NCI-H524 (cell line): ENCODE results near the gene FRRS1L.

Experiments used
- DNase-seq, 2 experiments: peaks; one replicate each; lab custom pipeline; 2025; lab: John Stamatoyannopoulos, UW

FRRS1L gene, protein sequence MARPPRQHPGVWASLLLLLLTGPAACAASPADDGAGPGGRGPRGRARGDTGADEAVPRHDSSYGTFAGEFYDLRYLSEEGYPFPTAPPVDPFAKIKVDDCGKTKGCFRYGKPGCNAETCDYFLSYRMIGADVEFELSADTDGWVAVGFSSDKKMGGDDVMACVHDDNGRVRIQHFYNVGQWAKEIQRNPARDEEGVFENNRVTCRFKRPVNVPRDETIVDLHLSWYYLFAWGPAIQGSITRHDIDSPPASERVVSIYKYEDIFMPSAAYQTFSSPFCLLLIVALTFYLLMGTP

DNA sequence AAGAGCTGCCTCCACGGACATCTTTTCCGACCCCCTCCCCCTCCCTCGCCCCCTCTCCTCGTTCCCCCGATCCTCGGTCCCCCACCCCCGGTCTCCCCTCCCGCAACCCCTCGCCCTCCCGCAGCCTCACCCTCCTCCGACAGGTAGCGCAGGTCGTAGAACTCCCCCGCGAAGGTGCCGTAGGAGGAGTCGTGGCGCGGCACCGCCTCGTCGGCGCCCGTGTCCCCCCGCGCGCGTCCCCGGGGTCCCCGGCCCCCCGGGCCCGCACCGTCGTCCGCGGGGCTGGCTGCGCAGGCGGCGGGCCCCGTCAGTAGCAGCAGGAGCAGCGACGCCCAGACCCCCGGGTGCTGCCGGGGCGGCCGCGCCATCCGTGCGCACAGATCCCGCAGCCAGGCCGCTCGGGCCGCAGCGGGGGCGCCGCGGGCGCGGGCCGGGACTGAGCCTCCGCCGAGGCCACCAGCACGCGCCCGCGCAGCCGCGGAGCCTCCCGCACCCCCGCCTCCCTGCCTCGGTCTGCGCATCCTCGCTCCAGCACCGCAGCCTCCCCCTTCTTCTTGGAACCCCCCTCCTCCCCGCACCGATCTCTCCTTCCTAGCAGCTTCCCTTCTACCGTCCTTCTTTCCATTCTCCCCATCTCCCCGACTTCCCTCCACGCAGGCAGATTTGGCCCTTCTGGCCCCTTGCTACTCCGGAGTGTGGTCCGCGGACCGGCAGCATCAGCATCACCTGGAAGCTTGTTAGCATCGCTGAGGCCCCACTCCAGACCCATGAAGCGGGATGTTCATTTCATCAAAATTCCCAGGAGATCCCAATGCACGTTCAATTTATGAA lies at the start of gene FRRS1L:
TSS of gene FRRS1L (minus strand) at position 479 of the 831 bp plus-strand sequence. CDS start at position 368, 111 bp downstream.
- DNase-seq, result peak in 1 of 2 experiments; percentile 30

DNA sequence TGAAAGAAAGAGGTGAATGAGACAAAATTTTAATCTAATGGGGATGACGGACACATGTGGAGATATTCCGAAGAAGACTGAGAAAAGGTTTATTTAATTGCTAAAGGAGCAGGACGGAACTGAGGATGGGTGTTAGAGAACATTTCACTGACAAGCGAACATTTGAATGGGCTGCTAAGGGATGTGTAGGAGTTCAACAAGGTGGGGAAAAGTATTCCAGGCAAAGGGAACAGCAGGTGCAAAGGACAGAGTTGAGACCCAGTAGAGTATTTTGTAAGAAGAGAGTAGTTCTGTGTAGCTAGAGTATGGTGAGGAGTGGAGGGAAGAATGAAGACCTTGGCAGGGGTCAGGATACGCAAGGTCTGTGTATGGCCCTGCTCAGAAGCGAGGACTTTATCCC lies 47.4 kb upstream of the FRRS1L start:
- DNase-seq, result no peak

DNA sequence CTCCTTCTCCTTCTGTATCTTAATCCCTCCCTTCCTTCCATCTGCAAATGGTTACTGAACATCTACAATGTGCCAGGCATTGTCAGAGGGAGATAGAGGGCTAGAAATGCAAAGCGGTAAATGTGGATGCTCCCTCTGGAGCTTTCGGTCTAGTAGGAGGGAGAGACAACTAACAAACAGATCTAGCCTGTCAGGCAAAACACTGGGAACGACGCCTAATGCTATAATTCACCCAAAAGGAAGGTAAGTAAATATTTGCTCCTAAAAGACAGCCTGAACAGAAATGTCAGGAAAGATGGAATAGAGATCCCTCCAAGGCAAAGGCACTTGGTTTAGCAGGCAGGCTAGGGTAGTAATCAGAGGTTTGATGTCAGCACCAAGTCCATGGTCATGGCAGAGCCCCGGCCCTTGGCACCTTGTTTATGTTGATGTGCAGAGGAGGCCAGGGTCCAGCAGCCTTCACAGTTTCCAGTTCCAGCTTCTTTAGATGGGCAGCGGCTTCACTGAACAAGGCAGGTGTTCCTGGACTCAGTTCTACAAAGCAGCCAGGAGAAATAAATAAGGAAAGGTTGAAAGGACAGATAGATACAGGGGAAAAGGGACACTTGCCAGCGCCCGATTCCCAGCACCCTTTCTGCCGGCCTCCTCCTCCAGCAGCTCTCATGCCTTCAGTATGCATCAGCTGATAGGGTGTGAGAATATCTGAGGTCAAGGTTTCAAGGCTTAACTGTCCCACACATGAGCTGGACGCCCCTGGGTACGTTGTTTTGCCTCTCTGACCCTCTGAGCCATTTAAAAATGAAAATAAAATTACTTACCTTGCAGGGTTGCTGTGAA lies 46.5 kb upstream of the FRRS1L start:
- DNase-seq, result no peak

DNA sequence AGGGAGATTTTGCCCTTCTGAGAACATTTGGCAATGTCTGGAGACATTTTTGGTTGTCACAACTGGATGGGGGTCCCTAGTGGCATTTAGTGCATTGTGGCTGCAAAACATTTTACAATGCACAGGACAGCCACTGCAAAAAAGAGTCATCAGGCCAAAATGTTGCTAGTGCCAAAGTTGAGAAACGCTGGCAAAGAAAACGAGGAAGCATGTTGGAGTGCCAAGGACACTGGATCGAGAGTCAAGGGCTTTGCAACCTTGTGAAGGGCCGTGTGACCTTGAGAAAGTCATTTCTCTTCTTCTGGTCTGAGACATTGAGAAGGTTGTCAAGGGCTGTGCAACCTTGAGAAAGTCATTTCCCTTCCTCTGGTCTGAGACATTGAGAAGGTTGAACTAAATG lies 45.7 kb upstream of the FRRS1L start:
- no peak for DNase-seq

DNA sequence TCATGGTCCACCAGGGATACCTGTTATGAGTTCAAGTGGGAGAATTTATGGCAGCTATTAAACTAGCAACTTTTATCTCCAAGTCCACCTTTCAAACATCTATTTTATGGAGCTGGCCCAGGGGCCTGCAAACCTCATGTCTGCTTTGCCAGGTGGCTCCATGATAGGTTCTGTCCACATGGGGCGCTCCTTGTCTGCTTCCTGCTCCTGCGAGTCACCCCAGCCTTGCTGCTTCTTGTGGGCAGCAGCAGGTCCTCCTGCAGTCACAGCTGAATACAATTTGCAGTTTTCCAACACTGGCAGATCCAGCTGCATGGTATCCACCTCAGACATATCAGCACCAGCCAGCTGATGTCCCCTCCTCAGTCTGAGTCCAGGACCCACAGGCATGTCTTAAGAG lies 39.6 kb upstream of the FRRS1L start:
- DNase-seq, result no peak

DNA sequence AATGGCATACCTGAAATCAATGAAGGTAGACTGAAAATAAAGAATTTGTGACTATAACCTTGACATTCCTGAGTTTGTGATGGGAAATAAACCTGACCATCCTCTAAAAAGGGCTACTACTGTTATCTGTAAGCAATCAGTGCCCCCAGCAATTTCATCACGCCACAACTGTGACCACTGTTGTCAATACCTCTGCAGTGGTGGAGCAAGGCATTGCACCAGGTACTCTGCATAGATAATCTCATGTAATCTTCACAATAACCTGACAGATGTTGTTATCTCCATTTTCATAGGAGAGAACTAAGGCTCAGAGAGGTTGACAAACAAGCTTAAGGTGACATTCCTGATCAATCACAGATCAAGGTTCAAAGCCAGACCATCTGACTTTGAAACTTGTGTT lies 38.5 kb upstream of the FRRS1L start:
- peak in 1 of 2 experiments; percentile 69 for DNase-seq

DNA sequence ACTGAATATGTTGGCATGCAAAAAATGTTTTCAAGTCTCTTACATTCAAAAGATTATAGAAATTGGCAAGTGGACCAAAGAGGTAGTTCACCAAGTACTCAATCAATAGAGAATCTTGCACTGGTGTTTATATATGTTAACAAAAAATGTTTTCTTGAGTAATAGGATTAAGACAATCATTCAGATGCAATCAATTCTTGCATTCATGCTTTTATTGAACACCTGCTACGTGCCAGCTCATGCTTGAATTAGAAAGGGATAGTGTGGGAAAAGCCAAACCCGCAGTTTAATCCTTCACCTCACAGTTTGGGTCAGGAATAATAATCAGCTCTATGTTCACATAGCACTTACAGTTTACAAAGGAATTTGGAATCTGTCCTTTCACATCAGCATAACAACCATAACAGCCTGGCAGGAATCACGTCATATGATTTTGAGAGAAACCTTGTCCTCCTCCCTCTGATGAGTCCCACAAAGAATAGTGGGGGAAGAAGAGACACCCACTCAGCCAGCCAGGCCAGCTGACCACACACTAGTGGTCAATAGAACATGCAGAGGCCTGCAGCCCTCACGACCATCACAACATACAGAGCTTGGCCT lies 36.8 kb upstream of the FRRS1L start:
- DNase-seq, result no peak

DNA sequence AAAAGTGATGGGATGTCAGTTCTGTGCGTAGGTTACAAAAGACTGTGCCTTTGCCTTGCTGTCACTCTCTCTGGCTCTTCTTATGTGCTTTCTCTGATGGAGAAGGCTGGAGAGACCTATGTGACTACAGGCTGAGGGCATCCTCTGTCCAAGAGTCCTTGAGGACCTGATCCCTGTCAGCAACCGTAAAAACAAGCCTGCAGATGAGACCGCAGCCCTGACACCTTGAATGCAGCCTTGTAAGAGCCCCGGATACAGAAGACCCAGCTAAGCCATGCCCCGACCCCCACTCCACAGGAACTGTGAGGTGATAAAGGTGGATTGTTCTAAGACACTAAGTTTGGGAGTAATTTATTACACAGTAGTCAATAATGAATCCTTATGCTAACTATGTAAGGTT lies 32.6 kb upstream of the FRRS1L start:
- DNase-seq, result no peak

DNA sequence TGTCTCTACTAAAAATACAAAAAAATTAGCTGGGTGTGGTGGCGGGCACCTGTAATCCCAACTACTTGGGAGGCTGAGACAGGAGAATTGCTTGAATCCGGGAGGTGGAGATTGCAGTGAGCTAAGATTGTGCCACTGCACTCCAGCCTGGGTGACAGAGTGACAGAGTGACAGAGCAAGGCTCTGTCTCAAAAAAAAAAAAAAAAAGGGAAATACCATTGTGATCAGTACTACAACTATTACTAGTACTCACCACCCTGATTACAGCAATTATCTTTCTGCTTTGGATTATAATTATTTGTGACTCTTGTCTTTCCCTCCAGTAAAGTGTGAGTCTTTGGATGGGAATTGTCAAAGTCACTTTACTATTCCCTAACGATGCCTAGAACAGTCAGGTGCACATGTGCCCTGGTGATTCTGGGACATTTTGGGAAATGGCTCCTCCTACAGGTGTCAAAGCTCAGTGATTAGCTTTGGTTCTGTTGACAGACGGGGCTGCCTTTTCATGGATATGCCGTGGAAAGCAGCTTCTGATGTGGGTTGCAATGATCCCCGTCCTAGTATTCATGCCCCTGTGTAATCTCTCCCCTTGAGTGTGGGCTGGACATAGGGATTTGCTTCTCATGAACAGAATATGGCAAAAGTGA lies 31.8 kb upstream of the FRRS1L start:
- DNase-seq, result peak in 1 of 2 experiments; percentile 21

DNA sequence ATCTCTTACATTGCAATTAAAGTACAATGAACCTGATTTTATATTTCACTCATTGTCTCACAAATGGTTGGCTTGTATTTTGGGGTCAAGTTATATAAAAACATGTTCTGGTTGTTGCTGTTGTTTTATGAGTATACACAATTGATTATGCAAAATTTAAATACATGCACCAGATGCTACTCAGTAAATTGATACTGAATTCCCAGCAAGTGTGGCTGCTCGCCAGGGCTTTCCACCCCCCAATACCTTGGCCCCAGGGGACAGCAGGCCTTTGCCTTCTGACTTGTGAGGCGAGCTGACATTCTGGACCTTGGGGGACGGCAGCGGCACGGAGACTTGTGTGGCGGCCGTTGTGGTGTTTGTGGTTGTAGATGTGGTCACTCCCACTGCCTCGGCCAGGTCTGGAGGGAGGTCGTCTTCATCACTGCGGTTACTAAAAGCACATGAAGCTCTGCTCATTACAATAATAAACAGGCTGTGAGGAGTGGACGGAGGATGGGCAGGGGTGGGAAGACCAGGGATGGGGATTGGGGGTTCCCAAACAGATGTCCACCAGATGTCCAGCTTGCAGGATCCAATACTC lies 27.0 kb upstream of the FRRS1L start:
- peak; percentile 88 to 95 for DNase-seq

DNA sequence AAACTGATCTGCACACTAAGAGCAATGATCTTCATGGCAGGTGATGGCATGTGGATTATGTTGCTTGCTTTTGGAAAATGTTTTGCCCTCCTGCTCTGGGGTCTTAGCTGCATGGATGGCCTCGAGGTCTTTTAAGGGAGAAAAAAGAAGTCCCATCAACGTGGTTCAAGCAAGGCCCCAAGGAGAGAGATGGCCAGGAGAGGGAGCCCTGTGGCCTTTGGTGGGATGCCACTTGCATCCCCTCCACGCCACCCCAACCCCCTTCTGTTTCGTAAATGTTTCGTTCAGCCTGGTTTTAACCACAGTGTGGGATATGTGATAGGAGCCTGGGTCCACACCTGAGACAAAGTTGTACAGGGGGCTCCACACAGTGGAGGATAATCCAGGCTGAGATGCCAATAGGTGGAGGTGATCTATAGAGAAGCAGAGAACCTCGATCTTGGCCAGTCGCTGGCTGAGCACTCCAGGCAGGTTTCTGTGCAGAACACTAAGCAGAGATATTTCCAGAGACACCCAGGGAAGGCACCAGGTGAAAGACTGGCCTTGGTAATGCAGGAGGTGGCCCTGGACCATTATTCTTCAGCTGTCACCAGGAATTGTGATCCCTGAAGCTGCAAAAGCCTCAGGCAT lies 25.8 kb upstream of the FRRS1L start:
- DNase-seq, result peak; percentile 75 to 92

DNA sequence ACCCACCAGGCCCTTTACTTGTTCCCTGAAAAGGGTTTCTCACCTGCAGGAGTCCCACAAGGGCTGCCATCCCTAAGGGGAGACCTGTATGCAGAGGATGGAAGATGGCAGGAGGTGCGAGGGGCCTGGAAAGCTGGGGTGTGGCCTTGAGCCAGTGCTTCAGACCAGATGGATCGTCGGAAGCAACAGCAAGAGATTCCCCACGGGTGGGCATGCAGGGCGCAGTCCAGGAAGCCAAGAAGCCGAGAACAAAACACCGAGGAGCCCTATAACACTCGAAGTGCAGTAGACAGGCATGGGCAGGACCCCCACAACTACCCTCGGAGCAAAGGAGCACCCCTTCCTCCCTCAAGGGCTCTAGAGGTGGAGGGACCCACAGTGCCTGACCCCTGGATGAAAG lies 24.7 kb upstream of the FRRS1L start:
- no peak for DNase-seq

DNA sequence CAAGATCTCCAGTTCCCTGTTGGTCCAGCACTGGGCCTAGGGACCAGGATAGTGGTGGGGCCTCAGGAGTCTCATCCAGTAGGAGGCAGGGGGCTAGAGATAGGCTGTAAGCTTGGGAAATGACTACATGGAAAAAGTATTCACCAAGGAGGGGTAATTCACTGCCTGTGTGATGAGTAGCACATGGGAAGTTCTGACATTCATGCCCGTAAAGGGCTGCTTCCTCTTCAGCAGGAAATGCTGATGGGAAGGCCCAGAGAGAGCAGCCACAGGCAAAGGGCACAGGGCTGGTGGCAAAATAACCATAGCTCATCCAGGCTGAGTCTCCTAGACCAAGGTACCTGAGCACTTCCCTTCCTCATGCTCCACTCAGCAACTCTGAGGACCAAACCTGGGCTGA lies 23.1 kb upstream of the FRRS1L start:
- no peak for DNase-seq

DNA sequence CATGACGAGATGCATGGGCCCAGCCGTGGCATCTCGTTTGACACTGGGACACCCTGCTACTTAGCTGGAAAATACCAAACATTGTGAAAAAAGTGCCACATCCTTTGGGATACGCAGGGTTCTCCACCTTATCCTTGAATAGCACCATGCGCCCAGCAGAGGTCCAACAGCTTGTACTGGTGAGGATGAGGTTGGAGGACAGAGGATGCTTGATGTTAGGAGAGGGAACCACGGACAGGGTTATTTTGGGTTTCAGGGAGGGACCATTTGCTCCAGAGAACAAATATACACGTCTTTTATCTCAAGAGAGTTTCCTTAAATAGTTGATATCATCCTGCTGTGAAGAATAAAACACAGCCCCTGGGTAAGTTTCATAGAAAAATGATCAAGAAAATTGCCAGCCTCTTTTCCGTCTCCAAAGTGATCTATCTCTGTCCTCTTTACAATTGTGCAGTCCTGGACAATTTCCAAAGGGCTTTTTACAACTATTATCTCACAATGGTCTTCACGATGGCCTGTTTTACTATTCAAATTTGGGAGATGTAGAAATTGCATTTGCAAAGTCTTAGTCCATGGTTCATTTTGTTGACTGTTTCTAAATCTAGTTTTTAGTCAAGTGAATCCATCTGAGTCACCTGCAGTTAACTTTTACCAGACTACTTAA lies 19.9 kb upstream of the FRRS1L start:
- DNase-seq, result no peak

DNA sequence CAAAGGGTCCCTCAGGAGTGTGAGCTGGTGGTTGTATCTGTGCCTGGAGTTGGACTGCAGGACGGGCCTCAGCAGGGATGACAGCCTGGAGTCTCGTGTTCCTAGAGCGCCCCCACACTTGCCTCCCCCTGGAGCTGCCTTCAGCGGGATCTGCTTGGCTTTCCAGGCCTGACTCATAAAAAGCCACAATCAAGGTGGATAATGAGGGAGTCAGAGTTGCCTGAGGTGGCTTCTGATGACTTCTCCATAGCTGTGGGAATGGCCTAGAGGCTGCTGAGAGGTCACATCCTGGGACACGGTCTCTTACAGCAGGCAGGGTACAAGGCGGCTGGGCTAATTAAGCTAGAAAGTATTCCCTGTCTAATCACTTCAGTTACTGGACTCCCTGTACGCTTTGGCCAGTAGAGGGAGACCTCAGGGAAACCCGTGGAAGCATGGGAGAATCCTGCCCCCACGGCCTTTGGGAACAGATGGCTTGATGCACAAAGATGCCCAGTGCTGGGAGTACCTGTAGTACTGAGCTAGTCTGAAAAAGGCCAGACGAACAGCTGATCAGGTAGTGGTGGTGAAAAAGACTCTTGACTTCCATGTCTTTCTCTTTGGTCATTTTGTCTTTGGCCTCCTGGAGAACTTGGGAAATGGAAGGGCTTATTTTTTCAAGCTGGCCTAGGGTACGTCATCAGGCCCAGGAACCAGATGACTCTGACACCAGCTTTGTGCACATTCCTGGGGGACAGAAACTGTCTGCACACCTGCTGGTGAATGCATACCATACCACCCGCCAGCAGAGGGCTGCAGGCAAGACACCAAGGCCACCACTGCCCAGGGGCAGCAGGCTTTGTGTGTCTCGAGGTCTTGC lies 16.1 kb upstream of the FRRS1L start:
- peak; percentile 95 to 98 for DNase-seq

DNA sequence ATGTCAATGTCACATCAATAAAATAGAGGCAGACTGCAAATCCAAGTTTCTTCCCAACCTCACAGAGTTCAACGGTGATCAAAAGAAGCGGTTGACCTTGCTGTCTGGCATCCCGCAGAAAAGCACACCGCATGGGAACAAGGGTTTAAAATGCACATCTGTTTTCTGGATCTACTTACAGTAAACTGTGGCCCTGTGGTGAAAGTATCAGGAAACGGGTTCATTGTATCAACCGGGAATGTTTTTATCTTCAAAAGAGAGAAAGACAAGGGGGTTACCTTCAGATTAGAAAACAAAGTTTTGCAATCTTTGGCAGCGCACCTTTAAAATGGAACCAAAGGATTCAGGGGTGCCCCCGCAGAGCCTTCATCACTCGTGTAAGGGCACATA lies 15.5 kb upstream of the FRRS1L start:
- no peak for DNase-seq

DNA sequence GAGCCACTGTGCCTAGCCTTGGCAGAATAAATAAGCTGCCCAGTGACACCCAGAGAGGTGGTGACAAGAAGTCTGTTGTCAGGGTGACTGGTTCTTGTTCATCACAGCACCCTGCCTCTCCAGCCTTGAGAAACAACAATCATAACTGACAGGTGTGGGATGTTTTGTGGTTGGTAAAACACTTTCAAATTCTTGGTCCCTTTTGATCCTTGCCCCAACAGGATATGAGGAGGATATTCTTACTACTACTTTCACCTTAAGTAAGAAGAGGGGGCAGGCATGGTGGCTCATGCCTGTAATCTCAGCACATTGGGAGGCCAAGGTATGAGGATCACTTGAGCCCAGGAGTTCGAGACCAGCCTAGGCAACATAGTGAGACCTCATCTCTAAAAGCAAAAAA lies 14.2 kb upstream of the FRRS1L start:
- no peak for DNase-seq

DNA sequence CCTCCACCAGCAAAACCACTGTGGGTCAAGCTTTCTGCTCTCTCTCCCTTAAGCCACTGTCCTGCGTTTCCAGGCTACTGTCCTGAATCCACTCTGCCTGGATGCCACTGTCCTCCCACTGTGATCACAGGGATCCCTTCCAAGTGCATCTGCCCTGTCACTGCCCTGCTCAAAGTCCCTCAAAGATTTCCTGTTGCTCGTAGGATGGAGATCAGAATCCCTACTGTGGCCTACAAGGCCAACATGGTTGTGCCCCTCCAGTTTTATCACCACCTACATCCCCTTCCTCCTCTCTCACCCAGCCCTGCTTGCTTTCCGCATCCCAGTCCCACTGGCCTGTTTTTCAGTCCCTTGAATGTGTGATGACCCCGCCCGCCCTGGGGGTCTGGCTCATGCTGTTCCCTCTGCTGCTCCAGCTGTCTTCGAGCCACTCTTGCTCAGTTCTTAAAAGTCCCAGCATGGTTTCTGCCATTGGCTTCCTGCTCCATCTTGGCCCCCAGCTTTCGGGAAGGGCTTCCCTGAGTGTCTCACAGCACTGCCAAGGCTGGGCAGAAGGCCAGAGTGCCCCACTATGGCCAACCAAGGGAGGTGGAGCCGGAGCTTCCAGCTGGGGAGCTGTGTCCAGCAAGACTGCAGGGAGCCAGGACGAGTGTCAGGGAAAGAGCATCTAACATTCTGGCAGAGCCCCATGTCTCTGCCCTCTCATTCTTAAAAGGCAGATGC lies 12.9 kb upstream of the FRRS1L start:
- no peak for DNase-seq

DNA sequence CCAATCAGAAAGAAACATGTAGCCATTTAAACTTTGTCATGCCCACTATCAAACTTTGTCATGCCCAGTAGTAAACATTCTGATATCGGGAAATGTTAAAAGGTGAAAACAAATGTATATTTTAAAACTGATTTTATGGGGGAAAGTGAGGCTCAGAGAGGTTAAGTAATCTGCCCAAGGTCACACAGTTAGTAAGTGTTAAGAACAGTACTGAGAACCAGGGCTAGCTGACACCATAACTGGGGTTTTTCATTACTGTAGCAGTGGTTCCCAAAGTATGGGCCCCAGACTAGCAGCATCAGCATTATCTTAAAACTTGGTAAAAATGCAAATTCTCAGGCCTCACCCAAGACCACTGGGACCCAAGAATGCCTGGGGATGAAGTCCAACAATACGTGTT lies 9.9 kb upstream of the FRRS1L start:
- DNase-seq, result no peak
